ENCODE data around the gene HELZ2.
A peak's percentile ranks its signal among the peaks of the same experiment; 100 is the strongest.

The HELZ2 gene

GRCh38 chr20:63549679-63550282, 24.3 kb downstream of the HELZ2 start:
- DNase-seq (ENCODE audit: low read depth), result no peak

GRCh38 chr20:63549019-63549418, 25.0 kb downstream of the HELZ2 start:
- DNase-seq (ENCODE audit: low read depth), result no peak

GRCh38 chr20:63548542-63548941, 25.5 kb downstream of the HELZ2 start:
- DNase-seq (ENCODE audit: low read depth), result no peak

DNA sequence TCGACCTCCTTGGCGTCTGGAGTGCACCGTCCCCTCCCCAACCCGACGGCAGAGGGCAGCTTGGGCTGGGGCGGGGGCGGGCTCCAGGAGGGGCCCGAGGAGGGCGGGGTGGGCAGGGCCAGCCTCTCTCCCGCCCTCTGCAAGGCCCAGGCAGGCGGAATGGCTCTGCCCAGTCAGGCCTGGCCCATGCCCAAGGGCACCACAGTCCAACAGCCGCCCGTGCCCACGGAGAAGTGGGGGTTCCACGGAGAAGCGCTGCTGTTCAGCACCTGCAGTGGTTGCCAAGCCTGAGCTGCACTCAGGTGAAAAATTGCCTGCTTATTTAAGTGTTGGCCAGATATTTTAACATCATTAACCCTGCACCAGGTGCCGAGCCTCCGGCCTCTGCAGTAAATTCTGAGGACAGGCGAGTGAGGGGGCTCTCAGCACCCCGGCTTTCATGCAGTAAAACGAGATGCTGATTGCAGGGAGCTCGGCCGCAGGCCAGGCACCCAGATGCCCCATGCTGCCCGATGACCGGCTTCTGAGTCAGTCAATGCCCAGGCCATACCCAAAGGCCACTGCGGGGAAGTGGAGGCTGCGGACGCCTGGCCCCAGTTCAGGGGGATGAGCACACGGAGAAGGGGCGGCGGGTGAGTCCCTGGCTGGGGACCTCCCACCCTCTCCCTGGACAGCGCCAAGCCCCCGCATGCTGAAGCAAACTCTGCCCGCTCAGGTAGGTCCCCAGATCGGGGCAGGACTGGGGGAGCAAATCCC, 26.1 kb downstream of the HELZ2 start, which contains the start of gene SRMS:
Gene SRMS, minus strand, starts transcription at position 25 of the 756 bp plus-strand sequence. CDS start 286 bp downstream, outside the sequence.
- no peak for DNase-seq (ENCODE audit: low read depth)

- DNase-seq (ENCODE audit: low read depth), result no peak
These were observed 26.9 kb downstream of the HELZ2 start for GRCh38 chr20:63546956-63547724.

DNA sequence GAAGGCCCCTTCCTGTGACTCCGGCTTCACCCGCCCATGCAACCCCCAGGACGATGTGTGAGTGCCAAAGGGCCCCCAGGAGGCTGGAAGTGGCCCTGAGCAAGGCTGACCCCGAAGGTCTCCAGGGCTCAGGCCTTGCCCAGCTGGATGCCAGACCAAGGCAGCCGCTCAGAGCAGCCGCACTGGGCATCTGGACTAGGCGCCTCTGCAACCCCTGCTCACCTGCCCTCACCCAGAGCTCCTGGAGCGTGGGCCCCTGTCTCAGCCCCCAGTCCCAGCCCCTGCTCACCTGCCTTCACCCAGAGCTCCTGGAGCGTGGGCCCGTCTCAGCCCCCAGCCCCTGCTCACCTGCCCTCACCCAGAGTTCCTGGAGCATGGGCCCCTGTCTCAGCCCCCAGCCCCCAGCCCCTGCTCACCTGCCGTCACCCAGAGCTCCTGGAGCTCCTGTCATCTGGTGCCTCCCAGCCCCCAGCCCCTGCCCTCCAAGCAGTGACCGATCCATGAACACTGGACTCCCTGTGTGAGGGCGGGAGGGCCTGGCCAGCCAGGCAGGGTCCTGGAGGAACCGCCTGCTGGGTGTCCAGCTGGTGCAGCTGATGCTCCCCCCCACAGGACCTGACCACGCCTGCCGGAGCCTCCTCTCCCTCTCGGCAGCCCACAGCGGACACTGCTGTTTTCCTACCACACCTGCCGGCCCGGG, 27.6 kb downstream of the HELZ2 start:
- DNase-seq (ENCODE audit: low read depth), result no peak

DNA sequence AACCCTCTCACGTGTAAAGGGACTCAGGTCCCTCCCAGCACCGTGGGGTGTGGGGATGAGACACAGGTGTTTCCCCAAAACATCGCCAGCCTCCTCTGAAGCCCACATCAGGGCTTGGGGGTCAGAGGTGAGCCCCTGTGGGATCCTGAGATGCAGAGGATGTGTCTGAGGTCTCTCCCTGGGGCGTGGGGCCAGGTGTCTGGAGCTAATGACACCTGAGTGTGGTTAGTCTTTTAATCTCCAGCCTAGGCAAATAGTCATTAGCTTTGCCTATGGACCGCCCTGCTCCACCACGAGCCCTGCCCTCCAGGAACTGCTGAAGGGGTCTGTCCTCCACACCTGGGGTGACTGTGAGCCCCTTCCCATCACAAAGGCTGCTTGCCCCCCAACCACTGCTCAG, 28.2 kb downstream of the HELZ2 start:
- no peak for DNase-seq (ENCODE audit: low read depth)

DNA sequence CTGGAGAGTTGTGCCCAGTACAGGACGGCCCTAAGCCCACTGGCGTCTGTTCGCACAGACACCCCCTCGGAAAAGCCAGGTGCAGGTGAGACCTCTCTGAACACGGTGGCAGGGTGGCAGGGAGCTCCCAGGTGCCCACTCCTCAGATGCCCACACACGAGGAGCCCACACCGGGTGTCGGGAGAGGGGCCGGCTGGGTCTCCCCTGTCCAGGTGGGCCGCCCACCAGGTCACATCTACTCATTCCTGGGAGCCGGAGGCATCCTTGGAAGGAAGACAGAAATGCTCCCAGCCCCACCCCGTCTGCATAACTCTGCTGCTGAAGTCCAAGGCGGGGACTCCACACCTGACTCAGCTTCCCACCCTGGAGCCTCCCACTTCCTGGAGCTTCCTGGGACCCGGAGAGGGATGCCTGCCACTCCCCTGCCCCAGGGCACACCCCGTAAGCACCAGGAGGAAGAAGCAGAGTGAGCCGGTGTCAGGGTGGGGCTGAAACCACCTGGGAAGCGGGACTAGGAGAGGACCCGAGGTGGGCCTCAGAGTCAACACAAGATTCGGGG, 29.0 kb downstream of the HELZ2 start:
- DNase-seq (ENCODE audit: low read depth), result no peak

GRCh38 chr20:63544241-63544957, 29.6 kb downstream of the HELZ2 start:
- no peak for DNase-seq (ENCODE audit: low read depth)

DNA sequence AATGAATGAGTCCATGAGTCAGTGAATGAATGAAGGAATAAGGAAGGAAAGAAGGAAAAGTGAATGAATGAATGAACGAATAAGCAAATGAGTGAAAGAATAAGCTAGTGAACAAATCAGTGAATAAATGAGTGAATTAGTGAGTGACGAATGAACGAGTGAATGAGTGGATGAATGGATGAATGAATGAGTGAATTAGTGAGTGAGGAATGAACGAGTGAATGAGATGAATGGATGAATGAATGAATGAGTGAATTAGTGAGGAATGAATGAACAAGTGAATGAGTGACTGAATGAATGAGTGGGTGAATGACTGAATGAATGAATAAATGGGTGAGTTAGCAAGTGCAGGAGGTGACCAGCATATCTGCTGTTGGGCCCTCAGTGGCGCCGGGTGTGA, 30.3 kb downstream of the HELZ2 start:
- no peak for DNase-seq (ENCODE audit: low read depth)

- DNase-seq (ENCODE audit: low read depth), result no peak
These were observed 30.9 kb downstream of the HELZ2 start for GRCh38 chr20:63543131-63543530.

DNA sequence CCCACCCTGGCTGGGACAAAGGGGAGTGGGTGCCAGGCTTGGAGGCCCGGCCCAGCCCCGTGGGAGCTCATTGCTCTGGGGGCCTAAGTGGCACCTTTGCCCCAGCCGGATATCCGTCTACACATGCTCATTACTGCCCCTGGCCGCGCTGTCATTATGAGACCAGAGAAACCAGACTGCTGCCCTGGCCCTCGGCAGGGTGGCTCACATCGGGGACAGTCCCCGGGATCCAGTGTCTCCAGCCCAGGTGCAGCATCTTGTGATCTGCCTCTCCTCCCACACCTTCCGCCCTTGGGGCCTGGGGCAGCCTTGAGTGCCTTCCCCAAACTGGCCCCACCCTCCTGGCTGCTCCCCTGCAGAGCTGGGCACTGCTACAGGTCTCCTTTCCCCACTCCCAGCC, 31.3 kb downstream of the HELZ2 start:
- no peak for DNase-seq (ENCODE audit: low read depth)

DNA sequence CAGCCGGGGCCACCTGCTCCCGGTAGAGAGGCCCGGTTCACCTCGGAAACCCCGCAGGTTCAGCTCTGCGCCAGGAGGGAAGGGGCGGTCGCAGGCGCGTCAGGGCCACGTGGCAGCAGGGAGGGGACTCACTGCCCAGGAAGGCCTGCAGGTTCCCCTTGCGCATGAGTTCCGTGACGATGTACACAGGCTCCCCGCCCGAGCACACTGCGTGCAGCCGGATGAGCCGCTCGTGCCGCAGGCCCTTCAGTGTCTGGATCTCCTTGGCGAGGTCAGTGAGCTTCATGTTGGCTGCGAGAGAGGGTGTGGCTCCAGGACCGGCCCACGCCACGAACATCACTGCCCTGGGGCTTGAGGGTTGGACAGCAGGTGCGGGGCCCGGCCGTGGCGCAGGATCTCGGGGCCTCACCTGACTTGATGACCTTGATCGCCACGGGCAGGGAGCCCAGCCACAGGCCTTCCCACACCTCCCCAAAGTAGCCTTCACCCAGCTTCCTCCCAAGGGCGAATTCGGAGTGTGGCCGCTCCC, 31.9 kb downstream of the HELZ2 start:
- no peak for DNase-seq (ENCODE audit: low read depth)

DNA sequence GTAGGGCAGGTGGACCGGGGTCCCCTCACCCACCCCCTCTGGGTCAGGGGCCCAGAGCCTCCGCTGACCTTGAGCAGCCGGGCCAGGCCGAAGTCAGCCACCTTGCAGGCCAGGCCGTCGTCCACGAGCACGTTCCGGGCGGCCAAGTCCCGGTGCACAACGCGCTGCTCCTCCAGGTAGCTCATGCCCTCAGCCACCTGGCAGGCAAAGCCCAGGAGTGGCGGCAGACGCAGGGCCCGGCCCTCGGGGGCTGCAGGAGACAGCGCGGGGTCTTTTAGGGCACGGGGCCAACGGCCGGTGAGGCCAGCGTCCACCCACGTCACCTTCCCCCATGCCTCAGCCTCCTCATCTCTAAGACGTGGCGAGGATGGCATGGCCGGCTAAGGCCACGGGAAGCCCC, 32.7 kb downstream of the HELZ2 start:
- DNase-seq (ENCODE audit: low read depth), result no peak

GRCh38 chr20:63540417-63541186, 33.4 kb downstream of the HELZ2 start:
- no peak for DNase-seq (ENCODE audit: low read depth)

GRCh38 chr20:63539441-63540370, 34.3 kb downstream of the HELZ2 start:
- no peak for DNase-seq (ENCODE audit: low read depth)

DNA sequence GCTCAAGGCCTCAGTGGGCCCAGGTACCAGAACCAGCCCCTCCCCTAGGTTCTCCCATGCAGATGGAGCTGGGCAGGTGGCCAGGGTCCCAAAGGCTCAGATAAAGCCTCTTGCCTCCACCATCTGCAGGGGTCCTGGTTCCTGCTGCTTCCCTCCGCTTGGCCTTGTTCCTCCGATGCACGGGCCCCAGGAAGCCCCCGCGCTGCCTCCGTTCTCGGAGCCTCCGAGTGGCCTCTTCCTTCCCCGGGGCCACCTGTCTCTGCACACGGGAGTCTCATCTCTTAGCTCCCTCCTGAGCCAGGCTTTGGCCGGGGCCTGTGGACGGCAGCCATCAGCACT, 35.0 kb downstream of the HELZ2 start:
- no peak for DNase-seq (ENCODE audit: low read depth)

GRCh38 chr20:63538204-63539091, 35.6 kb downstream of the HELZ2 start:
- DNase-seq (ENCODE audit: low read depth), result peak; percentile 6
